Sigmoid colon (tissue), 3 donors: ENCODE results near the gene ASCL2.

ENCODE experiments used
- CTCF ChIP-seq, 4 experiments: fragments of 450-650 bp in 3 of 4; fragments of 200-600 bp in 1 of 4; IDR thresholded peaks; one replicate each; pipeline ENCODE4 v1.5.1; 2016 to 2019; ENCODE audit warnings: antibody characterized with exemption in 4 of 4, mild to moderate bottlenecking in 3 of 4, moderate library complexity in 2 of 4
- POLR2A ChIP-seq, 2 donors: fragments of 450-650 bp; IDR thresholded peaks; one replicate each; pipeline ENCODE4 v1.6.1; 2016; ENCODE audit warnings: antibody characterized with exemption in 2 of 2, mild to moderate bottlenecking in 2 of 2, moderate library complexity in 2 of 2

- TF ChIP-seq CTCF (IDR thresholded peaks at IDR 0.05) (no peak), POLR2A (IDR thresholded peaks at IDR 0.05) (no peak)
These were observed 42.0 kb upstream of the ASCL2 start for GRCh38 chr11:2312232-2313042.
